GM19240 (cell line): ENCODE results near the gene FOXI3.
"Not testable (repeated sequence)": the region's sequence is repeated elsewhere in the genome, so short reads cannot be mapped to it uniquely, and the experiment has no call there.

Experiments
- DNase-seq: peaks from one replicate; pipeline ENCODE4 v3.0.0; 2011; ENCODE audit warnings: low spot score; ENCODE audit not compliant: insufficient read length

FOXI3 gene

GRCh38 chr2:88442473-88442872, 10.0 kb downstream of the FOXI3 start:
- no peak for DNase-seq

DNA sequence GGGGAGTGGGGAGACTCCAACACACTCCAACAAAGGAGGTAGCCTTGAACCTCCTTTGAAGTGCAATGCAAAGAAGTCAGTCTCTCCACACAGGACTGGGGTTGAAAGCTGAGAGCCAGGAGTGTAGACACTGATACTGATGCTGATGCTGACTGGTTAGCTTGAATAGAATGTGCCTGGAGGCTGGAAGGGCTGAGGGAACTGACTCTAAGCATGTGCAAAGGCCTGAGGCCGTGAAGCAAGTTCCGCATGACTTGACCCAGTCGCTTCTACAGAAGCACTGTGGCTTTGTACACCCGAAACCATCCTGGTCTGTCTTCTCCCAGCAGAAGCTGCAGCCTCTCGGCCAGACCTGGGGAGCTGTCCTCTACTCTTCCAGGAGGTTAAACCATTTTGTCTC, 10.4 kb downstream of the FOXI3 start:
- DNase-seq: no peak

- DNase-seq: no peak
These were observed 15.5 kb downstream of the FOXI3 start for GRCh38 chr2:88437010-88437409.

- no peak for DNase-seq
These were observed 22.6 kb downstream of the FOXI3 start for GRCh38 chr2:88429929-88430328.

DNA sequence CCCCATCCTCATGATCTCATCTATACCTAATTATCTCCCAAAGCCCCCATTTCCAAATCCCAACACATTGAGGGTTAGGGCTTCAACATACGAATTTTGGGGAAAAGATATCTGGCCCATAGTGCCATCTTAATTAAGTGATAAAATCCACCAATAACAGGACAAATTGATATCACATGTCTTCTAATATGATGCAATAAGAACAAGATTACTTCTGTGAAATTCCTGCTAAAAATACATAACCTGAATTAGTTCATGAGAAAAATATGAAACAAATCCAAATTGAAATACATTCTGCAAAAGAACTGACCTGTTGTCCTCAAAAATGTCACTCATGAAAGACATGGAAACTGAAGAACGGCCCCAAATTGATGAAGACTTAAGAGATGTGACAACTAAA, 28.8 kb downstream of the FOXI3 start:
- DNase-seq: no peak

DNA sequence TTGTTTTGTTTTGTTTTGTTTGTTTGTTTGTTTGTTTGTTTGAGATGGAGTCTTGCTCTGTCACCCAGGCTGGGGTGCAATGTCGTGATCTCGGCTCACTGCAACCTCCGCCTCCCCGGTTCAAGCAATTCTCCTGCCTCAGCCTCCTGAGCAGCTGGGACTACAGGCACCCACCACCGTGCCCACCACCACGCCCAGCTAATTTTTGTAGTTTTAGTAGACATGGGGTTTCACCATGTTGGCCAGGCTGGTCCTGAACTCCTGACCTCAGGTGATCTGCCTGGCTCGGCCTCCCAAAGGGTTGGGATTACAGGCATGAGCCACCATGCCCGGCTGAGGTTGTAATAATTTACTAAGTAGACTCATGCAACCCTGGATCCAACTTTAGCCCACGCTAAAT, 33.4 kb downstream of the FOXI3 start:
- DNase-seq: not testable (repeated sequence)

DNA sequence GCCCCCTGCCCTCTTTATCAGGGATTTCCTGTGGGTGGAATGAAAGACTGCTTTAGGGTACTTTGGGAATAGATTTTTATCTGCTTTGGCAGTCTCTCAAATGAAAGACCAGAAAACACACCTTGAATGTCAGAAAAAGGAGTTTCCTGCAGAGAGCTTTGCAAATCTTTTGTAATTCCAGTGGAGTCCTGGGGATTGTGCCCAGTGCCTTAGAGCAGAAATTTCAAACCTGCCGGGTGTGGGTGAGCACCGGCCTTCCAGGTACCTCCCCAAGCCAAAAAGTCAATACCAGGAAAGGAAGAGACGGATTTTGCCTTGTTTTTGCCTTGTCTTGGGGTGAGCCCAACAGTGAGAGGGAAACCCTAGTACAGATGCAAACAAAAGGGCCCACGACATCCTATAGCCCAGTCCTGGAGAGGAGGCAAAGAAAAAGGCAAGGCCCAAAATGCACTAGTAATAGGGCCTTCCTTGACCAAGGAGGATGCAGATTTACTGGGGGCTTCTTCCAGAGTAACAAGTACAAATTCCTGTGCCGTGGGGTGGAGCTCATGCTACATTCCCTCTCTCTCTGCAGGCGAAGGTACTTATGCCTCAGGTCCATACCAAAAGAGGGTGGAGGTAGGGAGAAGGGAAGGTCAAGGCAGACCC, 36.4 kb downstream of the FOXI3 start:
- no peak for DNase-seq

DNA sequence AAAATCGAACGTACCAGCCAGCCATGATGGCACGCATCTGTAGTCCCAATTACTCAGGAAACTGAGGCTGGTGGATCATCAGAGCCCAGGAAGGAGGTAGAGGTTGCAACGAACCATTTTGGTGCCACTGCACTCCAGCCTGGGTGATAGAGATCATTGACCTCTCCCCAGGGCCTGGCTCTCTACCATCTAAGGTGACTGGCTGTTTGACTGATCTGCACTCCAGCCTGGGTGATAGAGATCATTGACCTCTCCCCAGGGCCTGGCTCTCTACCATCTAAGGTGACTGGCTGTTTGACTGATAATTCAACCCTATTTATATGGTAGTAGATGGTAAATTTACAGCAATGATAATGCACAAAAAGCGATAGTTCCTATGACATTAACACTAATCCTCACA, 43.6 kb downstream of the FOXI3 start:
- not testable (repeated sequence) for DNase-seq

GRCh38 chr2:88400037-88400767, 52.3 kb downstream of the FOXI3 start:
- DNase-seq: no peak

- DNase-seq: no peak
These were observed 54.3 kb downstream of the FOXI3 start for GRCh38 chr2:88398180-88398579.
